H1 (cell line): ENCODE results near the gene LONP2. TPM values are rescaled to one million over a fixed set of nuclear protein-coding genes. Genes with fewer than 3 reads are reported as not detected.

ENCODE experiments used
- CTCF ChIA-PET: fragments of 300-600 bp; sonication (Branson Sonifier 250); formaldehyde crosslinking; loops from one replicate; lab custom pipeline; 2021; ENCODE audit not compliant: partially characterized antibody; lab: Charles Lee
- POLR2A ChIA-PET: fragments of 300-600 bp; sonication (Branson Sonifier 250); formaldehyde crosslinking; loops from one replicate; lab custom pipeline; 2021; ENCODE audit warnings: inconsistent platforms; ENCODE audit not compliant: partially characterized antibody; lab: Charles Lee
- DNase-seq, 2 experiments: peaks; one replicate each; pipeline versions ENCODE4 v3.0.0 to v3.0.0-alpha.2; 2010 to 2022; ENCODE audit warnings: low spot score in 2 of 2, low read depth in 1 of 2, mixed read lengths in 1 of 2
- FAIRE-seq: peaks from 2 replicates; lab custom pipeline; 2011; peaks lifted over from hg19 to GRCh38; lab: Jason Lieb, UNC
- H2AFZ ChIP-seq: 2 replicates; pipeline ENCODE4 v1.8.1; 2012; ENCODE audit warnings: low read length, inconsistent platforms
- H2AK5ac ChIP-seq: 2 replicates; pipeline ENCODE4 v1.6.1; 2013; ENCODE audit warnings: low read depth, low read length
- H2BK120ac ChIP-seq: replicated peaks from 2 replicates; pipeline ENCODE3; 2013; ENCODE audit warnings: low read depth, low read length, inconsistent platforms
- H2BK12ac ChIP-seq: 2 replicates; pipeline ENCODE4 v1.6.1; 2013; ENCODE audit warnings: low read depth, low read length
- H2BK15ac ChIP-seq: 2 replicates; pipeline ENCODE4 v1.6.1; 2013; ENCODE audit warnings: low read length
- H2BK20ac ChIP-seq: 2 replicates; pipeline ENCODE4 v1.6.1; 2013; ENCODE audit warnings: low read length
- H2BK5ac ChIP-seq: 2 replicates; pipeline ENCODE4 v1.6.1; 2013; ENCODE audit warnings: low read depth, low read length
- H3K14ac ChIP-seq: 2 replicates; pipeline ENCODE4 v1.6.1; 2013; ENCODE audit warnings: inconsistent platforms; ENCODE audit not compliant: insufficient read length
- H3K18ac ChIP-seq: 2 replicates; pipeline ENCODE4 v1.6.1; 2013; ENCODE audit warnings: low read length; ENCODE audit errors: extremely low read depth
- H3K23ac ChIP-seq: 2 replicates; pipeline ENCODE4 v1.6.1; 2013; ENCODE audit warnings: inconsistent platforms; ENCODE audit not compliant: insufficient read length
- H3K23me2 ChIP-seq: 2 replicates; pipeline ENCODE4 v1.6.1; 2013; ENCODE audit warnings: low read depth, low read length
- H3K27ac ChIP-seq: 2 replicates; pipeline ENCODE4 v1.6.1; 2011; ENCODE audit warnings: low read depth, low read length, inconsistent platforms
- H3K27me3 ChIP-seq, 4 experiments: replicated peaks in 1 of 4; 1 replicate in 1 of 4; 2 replicates in 3 of 4; pipeline versions ENCODE4 v1.6.1 to v1.8.1; 2011 to 2013; ENCODE audit warnings: low read length in 3 of 4, mild to moderate bottlenecking in 3 of 4, inconsistent platforms in 2 of 4, mixed read lengths in 2 of 4, moderate library complexity in 1 of 4; ENCODE audit not compliant: control insufficient read depth in 3 of 4, insufficient read depth in 3 of 4; ENCODE audit errors: extremely low read depth in 1 of 4
- H3K36me3 ChIP-seq, 4 experiments: 2 replicates each; pipeline versions ENCODE4 v1.6.1 to v1.8.1; 2011 to 2013; ENCODE audit warnings: mild to moderate bottlenecking in 4 of 4, low read length in 3 of 4, moderate library complexity in 2 of 4, control low read depth in 1 of 4, inconsistent platforms in 1 of 4; ENCODE audit not compliant: insufficient read depth in 4 of 4, control insufficient read depth in 2 of 4
- H3K4ac ChIP-seq: replicated peaks from 2 replicates; pipeline ENCODE3; 2013; ENCODE audit warnings: low read length, low read depth, mixed read lengths, inconsistent platforms; ENCODE audit not compliant: insufficient read length
- H3K4me1 ChIP-seq, 4 experiments: replicated peaks in 1 of 4; 1 replicate in 1 of 4; 2 replicates in 3 of 4; pipeline versions ENCODE4 v1.6.1 to v1.8.1; 2011 to 2013; ENCODE audit warnings: low read length in 3 of 4, inconsistent platforms in 2 of 4, mixed read lengths in 1 of 4; ENCODE audit not compliant: insufficient read depth in 4 of 4, control insufficient read depth in 3 of 4
- H3K4me2 ChIP-seq, 2 experiments: 2 replicates each; pipeline versions ENCODE4 v1.6.1 to v1.8.1; 2011 to 2013; ENCODE audit warnings: low read depth in 2 of 2, low read length in 2 of 2, control low read depth in 1 of 2, inconsistent platforms in 1 of 2, mild to moderate bottlenecking in 1 of 2; ENCODE audit not compliant: insufficient read depth in 1 of 2
- H3K4me3 ChIP-seq, 4 experiments: fragments of 200-600, 300-600 bp in 1 of 4; sonication (generic), shearing (Covaris generic), sonication (Bioruptor Twin) in 1 of 4; 2 replicates each; pipeline versions ENCODE4 v1.5.1 to v1.8.1; 2011 to 2016; ENCODE audit warnings: low read length in 4 of 4, low read depth in 3 of 4, control low read depth in 2 of 4, inconsistent platforms in 2 of 4, mild to moderate bottlenecking in 2 of 4, mixed read lengths in 1 of 4, moderate library complexity in 1 of 4; ENCODE audit not compliant: insufficient read depth in 2 of 4; ENCODE audit errors: extremely low read depth in 1 of 4
- H3K56ac ChIP-seq: replicated peaks from 2 replicates; pipeline ENCODE3; 2013; ENCODE audit warnings: low read depth, mild to moderate bottlenecking, mixed read lengths, low read length, inconsistent platforms; ENCODE audit not compliant: insufficient read length
- H3K79me1 ChIP-seq: 2 replicates; pipeline ENCODE4 v1.6.1; 2013; ENCODE audit warnings: low read depth, low read length, control low read depth
- H3K79me2 ChIP-seq, 2 experiments: 2 replicates each; pipeline versions ENCODE4 v1.6.1 to v1.8.1; 2012 to 2013; ENCODE audit warnings: low read length in 2 of 2, mild to moderate bottlenecking in 2 of 2, inconsistent platforms in 1 of 2; ENCODE audit not compliant: insufficient read depth in 2 of 2, control insufficient read depth in 1 of 2
- H3K9ac ChIP-seq, 4 experiments: replicated peaks in 1 of 4; 1 replicate in 1 of 4; 2 replicates in 3 of 4; pipeline versions ENCODE4 v1.6.1 to v1.8.1; 2011 to 2013; ENCODE audit warnings: low read depth in 3 of 4, low read length in 3 of 4, control low read depth in 2 of 4, mild to moderate bottlenecking in 2 of 4, moderate library complexity in 2 of 4, inconsistent platforms in 1 of 4; ENCODE audit errors: extremely low read depth in 1 of 4
- H3K9me3 ChIP-seq, 2 experiments: 2 replicates each; pipeline versions ENCODE4 v1.6.1 to v1.8.1; 2012 to 2013; ENCODE audit warnings: mild to moderate bottlenecking in 2 of 2, moderate library complexity in 2 of 2, control low read depth in 1 of 2, inconsistent platforms in 1 of 2, low read depth in 1 of 2, low read length in 1 of 2, mixed read lengths in 1 of 2; ENCODE audit not compliant: insufficient read depth in 2 of 2
- H4K20me1 ChIP-seq, 2 experiments: replicated peaks in 1 of 2; 2 replicates each; pipeline versions ENCODE3 to v1.8.1; 2011 to 2013; ENCODE audit warnings: inconsistent platforms in 2 of 2, low read length in 2 of 2, mild to moderate bottlenecking in 1 of 2; ENCODE audit not compliant: insufficient read depth in 2 of 2, control insufficient read depth in 1 of 2
- H4K5ac ChIP-seq: 2 replicates; pipeline ENCODE4 v1.6.1; 2013; ENCODE audit warnings: low read length, low read depth, mixed read lengths, inconsistent platforms; ENCODE audit not compliant: insufficient read length
- H4K8ac ChIP-seq: 2 replicates; pipeline ENCODE4 v1.8.0; 2013; ENCODE audit warnings: mild to moderate bottlenecking, moderate library complexity, low read length, inconsistent platforms; ENCODE audit not compliant: insufficient read depth; ENCODE audit errors: extremely low read depth
- H4K91ac ChIP-seq: replicated peaks from 2 replicates; pipeline ENCODE3; 2013; ENCODE audit warnings: low read length, mixed read lengths, inconsistent platforms; ENCODE audit not compliant: insufficient read length
- CBX8 ChIP-seq: fragments of 300-800, 300-1000 bp; sonication (generic); IDR thresholded peaks from 2 replicates; pipeline ENCODE4 v1.7.1; 2016; ENCODE audit warnings: low read depth, low read length, borderline replicate concordance
- PHF8 ChIP-seq: fragments of 200-600 bp; sonication (generic); conservative IDR thresholded peaks from 2 replicates; pipeline ENCODE4 v1.7.1; 2012; ENCODE audit warnings: low read depth, mild to moderate bottlenecking, inconsistent platforms, low read length, moderate library complexity
- SP4 ChIP-seq: IDR thresholded peaks from 2 replicates; pipeline ENCODE4 v1.6.1; 2012; ENCODE audit warnings: low read length, inconsistent platforms
- TAF1 ChIP-seq: IDR thresholded peaks from 2 replicates; pipeline ENCODE4 v1.6.1; 2011; ENCODE audit warnings: mild to moderate bottlenecking, low read depth, low read length
- TAF7 ChIP-seq: optimal IDR thresholded peaks from 2 replicates; pipeline ENCODE3; 2011; ENCODE audit warnings: low read depth, mild to moderate bottlenecking, inconsistent platforms, low read length, moderate library complexity, borderline replicate concordance
- TBP ChIP-seq: IDR thresholded peaks from 2 replicates; pipeline ENCODE4 v1.6.1; 2011; ENCODE audit warnings: low read depth, low read length, improper control_type of control experiment
- USF2 ChIP-seq: IDR thresholded peaks from 2 replicates; pipeline ENCODE4 v1.6.1; 2011; ENCODE audit warnings: low read length, improper control_type of control experiment
- WGBS, 2 experiments: shearing (Covaris generic) in 1 of 2; methylation state at CpG; one replicate each; pipeline versions ENCODE4 v1.1.6 to v1.1.7; 2013 to 2015; ENCODE audit warnings: low lambda C conversion rate in 2 of 2, mixed read lengths in 2 of 2, inconsistent platforms in 1 of 2, low coverage in 1 of 2, missing lambda C conversion rate in 1 of 2; ENCODE audit not compliant: insufficient replicate concordance in 2 of 2, insufficient coverage in 1 of 2, insufficient read length in 1 of 2; ENCODE audit errors: extremely low coverage in 1 of 2, missing lambda C conversion rate in 1 of 2; 5-methylcytosine and 5-hydroxymethylcytosine counted together
- polyA plus RNA-seq, 7 experiments: library from polyadenylated mRNA; depleted of rRNA in 3 of 7; stranded (reverse) in 5 of 7; unstranded in 2 of 7; fragments of >200 nt in 5 of 7; fragments of 200-250 nt in 2 of 7; gene quantifications; 1 replicate in 5 of 7; 2 replicates in 1 of 7; 4 replicates in 1 of 7; pipeline versions ENCODE4 v1.2.1 to v1.2.3, GENCODE V29; 2011 to 2013; ENCODE audit warnings: missing spikeins in 2 of 7, mixed read lengths in 2 of 7
- total RNA-seq: library from RNA; stranded (reverse); fragmentation: NEBNext Ultra II Directional; extraction: Animal tissue kit (Norgen Biotek cat#: 25700); gene quantifications from 2 replicates; pipeline ENCODE4 v1.2.1, GENCODE V29; 2021
- TF ChIP-seq, protein P1 (sequence below), 3 experiments: IDR thresholded peaks; 1 replicate in 2 of 3; 2 replicates in 1 of 3; pipeline versions ENCODE4 v1.5.1 to v1.6.1; 2011; ENCODE audit warnings: low read length in 3 of 3, mild to moderate bottlenecking in 3 of 3, inconsistent platforms in 2 of 3, low read depth in 1 of 3, moderate library complexity in 1 of 3; ENCODE audit not compliant: insufficient read depth in 1 of 3; ENCODE audit errors: control extremely low read depth in 1 of 3

LONP2 gene
- total and polyA plus RNA-seq, 2 of the 8 experiments (the other 6 are each of a cell fraction or from before 2014, with no cell fraction given), result 8.1 to 23.1 TPM

GRCh38 chr16:48365601-48366164, 121.6 kb downstream of the LONP2 start:
- Histone ChIP-seq H4K91ac (no peak overlapping the region), H2BK120ac (no peak overlapping the region), H2AK5ac (no peak overlapping the region; the same call in 1 of the 2 replicates), H3K23ac (no peak overlapping the region), H3K9me3 (no peaks in the 10 kb centered on the region), H3K79me1 (peaks cover 17% of the 10 kb centered on the region), H4K20me1 (peaks cover 12 to 26% of the 10 kb centered on the region in 2 experiments), H3K9ac (peak overlapping the region; percentile 52 to 96 (median 74)), H2AFZ (no peak overlapping the region), H2BK20ac (no peak overlapping the region), H2BK5ac (peak overlapping the region; percentile 68), H3K18ac (peak overlapping the region; percentile 92), H3K23me2 (peaks cover 7% of the 10 kb centered on the region), H3K4ac (no peak overlapping the region), H2BK12ac (peak overlapping the region; percentile 52; the same call in 1 of the 2 replicates), H3K4me3 (peak overlapping the region; percentile 60 to 87 (median 74)), H3K56ac (peak overlapping the region; percentile 39), H3K27ac (peak overlapping the region; percentile 54), H4K8ac (peak overlapping the region; percentile 90; the same call in 1 of the 2 replicates), H4K5ac (peak overlapping the region; percentile 35), H3K27me3 (no peaks in the 10 kb centered on the region), H3K4me2 (peak overlapping the region; percentile 93), H3K79me2 (peaks cover 32 to 96% of the 10 kb centered on the region in 2 experiments), H3K4me1 (peaks cover 2 to 11% (median 6%) of the 10 kb centered on the region in 4 experiments; a peak in 5 of 7 replicates), H3K14ac (no peak overlapping the region), H3K36me3 (peaks cover 0 to 10% (median 1%) of the 10 kb centered on the region in 4 experiments; a peak in 3 of 8 replicates), H2BK15ac (no peak overlapping the region)
- CTCF ChIA-PET, result interaction anchor here (0.5 to 2.8 kb wide), 10 partner anchors 9 to 265 kb away, joined by 3 to 19 read pairs (median 3); no protein-coding TSS in a partner anchor
- 3% methylated on average over 12 of the region's 33 CpGs; no CpG with 5 or more reads in 1 of the 2 experiments for WGBS, 2 experiments
- FAIRE-seq (no peak), DNase-seq (peak; percentile 82 to 93)
- POLR2A ChIA-PET, result interaction anchor here (0.7 to 8.9 kb wide), 20 partner anchors 10 to 1482 kb away, joined by 3 to 156 read pairs (median 4); partner anchors contain the start of gene SIAH1
- no peak for TF ChIP-seq SP4
- peak; percentile 95 for TF ChIP-seq TBP
- no peak for TF ChIP-seq CBX8
- TF ChIP-seq, protein P1, sequence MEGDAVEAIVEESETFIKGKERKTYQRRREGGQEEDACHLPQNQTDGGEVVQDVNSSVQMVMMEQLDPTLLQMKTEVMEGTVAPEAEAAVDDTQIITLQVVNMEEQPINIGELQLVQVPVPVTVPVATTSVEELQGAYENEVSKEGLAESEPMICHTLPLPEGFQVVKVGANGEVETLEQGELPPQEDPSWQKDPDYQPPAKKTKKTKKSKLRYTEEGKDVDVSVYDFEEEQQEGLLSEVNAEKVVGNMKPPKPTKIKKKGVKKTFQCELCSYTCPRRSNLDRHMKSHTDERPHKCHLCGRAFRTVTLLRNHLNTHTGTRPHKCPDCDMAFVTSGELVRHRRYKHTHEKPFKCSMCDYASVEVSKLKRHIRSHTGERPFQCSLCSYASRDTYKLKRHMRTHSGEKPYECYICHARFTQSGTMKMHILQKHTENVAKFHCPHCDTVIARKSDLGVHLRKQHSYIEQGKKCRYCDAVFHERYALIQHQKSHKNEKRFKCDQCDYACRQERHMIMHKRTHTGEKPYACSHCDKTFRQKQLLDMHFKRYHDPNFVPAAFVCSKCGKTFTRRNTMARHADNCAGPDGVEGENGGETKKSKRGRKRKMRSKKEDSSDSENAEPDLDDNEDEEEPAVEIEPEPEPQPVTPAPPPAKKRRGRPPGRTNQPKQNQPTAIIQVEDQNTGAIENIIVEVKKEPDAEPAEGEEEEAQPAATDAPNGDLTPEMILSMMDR (IDR thresholded peaks at IDR 0.05; ENCODE audit: control extremely low read depth in 1 of 3, insufficient read depth in 1 of 3, low read depth in 1 of 3, low read length in 3 of 3), result peak in 2 of 3 experiments; percentile 13 to 19; a peak in 2 of 4 replicates
- TF ChIP-seq TAF1, result peak; percentile 98
- no peak for TF ChIP-seq USF2
- peak; percentile 84 for TF ChIP-seq TAF7
- TF ChIP-seq PHF8, result 0 out of 2 replicates have a peak, but pooled peaks have one; percentile 38
